A673 (cell line): ENCODE measurements around the gene LMBR1.

Experiments used
- CTCF ChIP-seq: fragments of 300-800, 200-600 bp; sonication (generic); conservative IDR thresholded peaks from 2 replicates; pipeline ENCODE4 v1.5.1; 2017; ENCODE audit warnings: low read depth, mild to moderate bottlenecking, antibody characterized with exemption, low read length, moderate library complexity, mixed read lengths
- EZH2 ChIP-seq: fragments of 200-600 bp; sonication (generic); IDR thresholded peaks from 2 replicates; pipeline ENCODE4 v1.6.1; 2017; ENCODE audit warnings: borderline replicate concordance, low read depth, mild to moderate bottlenecking, mixed read lengths, antibody characterized with exemption, low read length; ENCODE audit not compliant: poor library complexity, severe bottlenecking

- TF ChIP-seq CTCF (no peak), EZH2 (no peak)
Measured at GRCh38 chr7:156889746-156890145, 3.2 kb downstream of the LMBR1 start.
